K562 (cell line): ENCODE results near the gene PNPLA2. TPM values are rescaled to one million over a fixed set of nuclear protein-coding genes. Genes with fewer than 3 reads are reported as not detected.
A peak's percentile ranks its signal among the peaks of the same experiment; 100 is the strongest.

Experiments
- ATAC-seq: fragments of 200-7000 bp; cut with Tn5 transposase; 3 replicates; pipeline ENCODE4 v1.9.1; 2020; ENCODE audit warnings: moderate library complexity
- BruUV-seq: library from RNA; stranded (reverse); fragments of 400-500 nt; replicated peaks from 2 replicates; lab custom pipeline; 2021; lab: Mats Ljungman, UMichigan
- CTCF ChIA-PET: fragments of 300-600 bp; formaldehyde crosslinking; extraction: SDS; loops from one replicate; lab custom pipeline; 2021; ENCODE audit warnings: low intra/inter-chr PET ratio; lab: Yijun Ruan, JAX
- POLR2A ChIA-PET: fragments of 300-600, 350-650 bp; sonication (Branson Sonifier 250); formaldehyde crosslinking; extraction: SDS; loops from one replicate; lab custom pipeline; 2021; ENCODE audit warnings: antibody characterized with exemption, inconsistent platforms; lab: Yijun Ruan, JAX
- DNase-seq, 4 experiments: peaks; one replicate each; pipeline versions ENCODE4 v3.0.0 to v3.0.0-alpha.2; 2011 to 2018; ENCODE audit warnings: low spot score in 3 of 4, mixed read lengths in 3 of 4; ENCODE audit errors: extremely low read depth in 1 of 4
- FAIRE-seq: peaks from 2 replicates; lab custom pipeline; 2011; peaks lifted over from hg19 to GRCh38; lab: Jason Lieb, UNC
- H2AFZ ChIP-seq: 2 replicates; pipeline ENCODE4 v1.6.0; 2011; ENCODE audit warnings: low read depth, low read length, control low read depth, inconsistent platforms
- H3K27ac ChIP-seq: fragments of 200-600 bp; 3 replicates; pipeline ENCODE4 v1.8.0; 2011; ENCODE audit warnings: low read depth, mild to moderate bottlenecking, control low read depth, inconsistent platforms, low read length, moderate library complexity, mixed read lengths; ENCODE audit errors: extremely low read depth
- H3K27me3 ChIP-seq, 2 experiments: fragments of 300-600 bp in 1 of 2; 2 replicates in 1 of 2; 3 replicates in 1 of 2; pipeline versions ENCODE4 v1.6.0 to v1.8.0; 2011; ENCODE audit warnings: inconsistent platforms in 2 of 2, low read length in 2 of 2, mild to moderate bottlenecking in 1 of 2, mixed read lengths in 1 of 2, moderate library complexity in 1 of 2; ENCODE audit not compliant: control insufficient read depth in 2 of 2, insufficient read depth in 2 of 2
- H3K36me3 ChIP-seq: fragments of 300-600 bp; 3 replicates; pipeline ENCODE4 v1.8.0; 2011; ENCODE audit warnings: mild to moderate bottlenecking, low read length, inconsistent platforms; ENCODE audit not compliant: control insufficient read depth, insufficient read depth
- H3K4me1 ChIP-seq, 2 experiments: fragments of 200-600 bp in 1 of 2; replicated peaks in 1 of 2; 2 replicates in 1 of 2; 3 replicates in 1 of 2; pipeline versions ENCODE4 v1.5.1 to v1.8.0; 2011; ENCODE audit warnings: inconsistent platforms in 2 of 2, low read length in 2 of 2, mild to moderate bottlenecking in 1 of 2, mixed read lengths in 1 of 2, moderate library complexity in 1 of 2; ENCODE audit not compliant: control insufficient read depth in 2 of 2, insufficient read depth in 2 of 2
- H3K4me2 ChIP-seq: 2 replicates; pipeline ENCODE4 v1.6.1; 2011; ENCODE audit warnings: low read length, control low read depth, inconsistent platforms, mixed read lengths; ENCODE audit not compliant: insufficient read depth
- H3K4me3 ChIP-seq: fragments of 200-600 bp; sonication (generic), shearing (Covaris generic); 2 replicates; pipeline ENCODE4 v1.5.1; 2016; ENCODE audit warnings: control low read depth, inconsistent platforms
- H3K79me2 ChIP-seq: fragments of 200-600 bp; 3 replicates; pipeline ENCODE4 v1.8.0; 2011; ENCODE audit warnings: low read length, inconsistent platforms; ENCODE audit not compliant: control insufficient read depth, insufficient read depth
- H3K9ac ChIP-seq, 2 experiments: 2 replicates each; pipeline versions ENCODE4 v1.6.0 to v1.6.1; 2011; ENCODE audit warnings: low read depth in 2 of 2, low read length in 2 of 2, control low read depth in 1 of 2, inconsistent platforms in 1 of 2, mild to moderate bottlenecking in 1 of 2, mixed read lengths in 1 of 2; ENCODE audit not compliant: insufficient read depth in 1 of 2
- H3K9me1 ChIP-seq: one replicate; pipeline ENCODE4 v1.6.0; 2011; ENCODE audit warnings: inconsistent platforms, mild to moderate bottlenecking, low read length, moderate library complexity; ENCODE audit not compliant: control insufficient read depth, insufficient read depth
- H3K9me3 ChIP-seq: replicated peaks from 2 replicates; pipeline ENCODE4 v1.5.1; 2011; ENCODE audit warnings: low read depth, low read length, inconsistent platforms; ENCODE audit not compliant: control insufficient read depth, insufficient read depth
- H4K20me1 ChIP-seq: replicated peaks from 2 replicates; pipeline ENCODE4 v1.6.1; 2011; ENCODE audit warnings: low read length, inconsistent platforms, mixed read lengths; ENCODE audit not compliant: control insufficient read depth, insufficient read depth
- CREB1 ChIP-seq, 2 experiments: sonication (generic) in 1 of 2; formaldehyde crosslinking in 1 of 2; IDR thresholded peaks; 2 replicates each; pipeline versions ENCODE4 v1.6.1 to v1.8.0; 2012 to 2022; ENCODE audit warnings: inconsistent platforms in 1 of 2, mild to moderate bottlenecking in 1 of 2, missing genetic modification reagents in 1 of 2, moderate library complexity in 1 of 2
- MED1 ChIP-seq: sonication (generic); formaldehyde crosslinking; IDR thresholded peaks from 2 replicates; pipeline ENCODE4 v1.8.1; 2023; ENCODE audit warnings: missing genetic modification reagents, borderline replicate concordance
- NR2F6 ChIP-seq: fragments of 450-650 bp; formaldehyde crosslinking; IDR thresholded peaks from 2 replicates; pipeline ENCODE4 v1.4.0; 2020; ENCODE audit warnings: mild to moderate bottlenecking
- RBM15 ChIP-seq: fragments of 200-400 bp; formaldehyde crosslinking; IDR thresholded peaks from 2 replicates; pipeline ENCODE4 v1.6.1; 2018; ENCODE audit warnings: mild to moderate bottlenecking, low read length, moderate library complexity; ENCODE audit not compliant: insufficient read depth
- STAG1 ChIP-seq: sonication (generic); formaldehyde crosslinking; IDR thresholded peaks from 2 replicates; pipeline ENCODE4 v1.5.0; 2020; ENCODE audit warnings: missing genetic modification reagents, borderline replicate concordance
- ZC3H4 ChIP-seq: sonication (generic); formaldehyde crosslinking; IDR thresholded peaks from 2 replicates; pipeline ENCODE4 v1.9.0; 2021; ENCODE audit warnings: missing genetic modification reagents, borderline replicate concordance
- ZNF263 ChIP-seq: sonication (generic); formaldehyde crosslinking; IDR thresholded peaks from 2 replicates; pipeline ENCODE4 v1.8.0; 2022; ENCODE audit warnings: mild to moderate bottlenecking, missing genetic modification reagents, borderline replicate concordance
- WGBS: fragments of 100-300 bp; shearing (Covaris generic); methylation state at CpG from one replicate; pipeline ENCODE4 v1.1.6; 2016; ENCODE audit warnings: low coverage, mixed read lengths; ENCODE audit not compliant: insufficient coverage; ENCODE audit errors: missing lambda C conversion rate; 5-methylcytosine and 5-hydroxymethylcytosine counted together
- in situ Hi-C: fragments of 300-500 bp; cut with MboI; formaldehyde crosslinking; loops from 4 replicates; pipeline ENCODE4 v1.15.0; 2018; ENCODE audit warnings: inconsistent platforms, mixed read lengths
- intact Hi-C: fragments of 100-400 bp; cut with micrococcal nuclease; formaldehyde crosslinking; loops from 2 replicates; pipeline ENCODE4 v1.14.2; 2022
- polyA plus RNA-seq, 8 experiments: library from polyadenylated mRNA; depleted of rRNA in 4 of 8; stranded (reverse) in 5 of 8; unstranded in 3 of 8; fragments of >200 nt; fragmentation: Nextera tagmentation in 2 of 8; fragmentation: Illumina TruSeq in 1 of 8; extraction: Ambion mirVana in 2 of 8; extraction: Trizol in 1 of 8; gene quantifications; 2 replicates each; pipeline versions ENCODE4 v1.2.1 to v1.2.3, GENCODE V29; 2011 to 2014; ENCODE audit warnings: inconsistent platforms in 1 of 8, missing spikeins in 1 of 8
- total RNA-seq, 7 experiments: library from RNA; depleted of rRNA in 6 of 7; stranded (reverse); fragments of >200 nt in 6 of 7; fragmentation: Illumina TruSeq in 2 of 7; extraction: Trizol in 2 of 7; gene quantifications; 2 replicates each; pipeline versions ENCODE4 v1.2.1 to v1.2.3, GENCODE V29; 2011 to 2021; ENCODE audit warnings: low replicate concordance in 1 of 7
- TF ChIP-seq, protein P1 (sequence below), 3 experiments: fragments of 200-800 bp in 1 of 3; sonication (Bioruptor generic) in 1 of 3; sonication (generic) in 1 of 3; formaldehyde crosslinking in 1 of 3; IDR thresholded peaks; 2 replicates each; pipeline versions ENCODE4 v1.6.1 to v1.8.0; 2016 to 2022; ENCODE audit warnings: mild to moderate bottlenecking in 2 of 3, missing compliant biosample characterization in 2 of 3, missing genetic modification characterization in 2 of 3, missing genetic modification reagents in 1 of 3
- TF ChIP-seq, protein P2 (sequence below): sonication (generic); formaldehyde crosslinking; IDR thresholded peaks from 2 replicates; pipeline ENCODE4 v1.8.1; 2023; ENCODE audit warnings: mild to moderate bottlenecking, missing genetic modification reagents

Gene PNPLA2
- total and polyA plus RNA-seq, 9 of the 15 experiments (the other 6 are each of a cell fraction or from before 2014, with no cell fraction given) = 0.39 to 87.1 (median 8.4) TPM

DNA sequence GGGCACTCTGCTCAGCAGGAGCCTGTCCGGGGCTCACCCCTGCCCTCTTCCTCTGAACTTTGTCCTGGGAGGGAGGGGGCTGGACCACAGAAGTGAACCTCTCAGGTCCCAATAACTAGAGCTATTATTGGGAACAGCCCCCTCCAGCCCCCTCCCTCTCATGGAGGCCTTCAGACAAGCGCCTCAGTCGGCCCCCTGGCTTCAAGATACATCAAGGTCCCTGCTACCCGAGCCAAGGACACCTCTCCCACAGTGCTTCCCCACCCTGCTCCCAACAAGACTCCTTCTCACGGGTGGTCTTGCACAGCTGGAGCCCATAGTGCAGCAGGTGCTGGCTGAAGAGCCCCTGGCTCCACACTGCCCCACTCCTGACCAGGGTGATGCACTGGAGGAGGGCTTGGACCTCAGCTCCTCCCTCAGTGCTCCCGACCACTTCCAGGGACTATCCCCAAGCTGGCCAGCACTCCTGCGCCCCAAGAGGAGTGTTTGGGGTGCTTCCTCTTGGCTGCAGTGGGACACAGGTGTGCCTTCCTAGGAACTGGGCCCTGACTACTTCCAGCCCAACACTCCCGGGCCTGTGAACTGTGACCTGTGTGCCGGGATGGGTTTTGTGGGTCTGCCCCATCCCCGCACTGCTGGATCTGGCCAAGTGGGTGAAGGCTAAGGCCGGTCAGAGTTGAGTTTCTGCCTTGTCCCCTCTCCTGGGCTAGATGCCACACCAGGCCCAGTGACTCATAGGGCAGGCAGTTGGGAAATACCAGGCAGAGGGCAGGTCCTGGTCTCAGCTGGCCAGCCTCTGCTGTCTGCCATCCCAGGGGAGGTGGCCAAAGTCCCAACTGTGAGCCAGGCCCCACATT, 2.2 kb downstream of the PNPLA2 start:
- Histone ChIP-seq H3K27ac (peak overlapping the region; percentile 92; the same call in 2 of the 3 replicates), H3K4me1 (peaks cover 15 to 79% of the 10 kb centered on the region in 2 experiments; a peak in 4 of 5 replicates)
- no TSS peak for BruUV-seq
- TF ChIP-seq ZNF263 (CRISPR knock-in tag) = peak; percentile 51; the same call in 1 of the 2 replicates
- TF ChIP-seq, protein P1, sequence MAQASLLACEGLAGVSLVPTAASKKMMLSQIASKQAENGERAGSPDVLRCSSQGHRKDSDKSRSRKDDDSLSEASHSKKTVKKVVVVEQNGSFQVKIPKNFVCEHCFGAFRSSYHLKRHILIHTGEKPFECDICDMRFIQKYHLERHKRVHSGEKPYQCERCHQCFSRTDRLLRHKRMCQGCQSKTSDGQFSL (CRISPR knock-in tag; IDR thresholded peaks at IDR 0.05) = peak; percentile 59; the same call in 1 of the 2 replicates
- TF ChIP-seq, protein P1 (tag; IDR thresholded peaks at IDR 0.05) = no peak
- TF ChIP-seq MED1 (CRISPR knock-in tag) = 0 out of 2 replicates have a peak, but pooled peaks have one; percentile 50
- no peak for TF ChIP-seq NR2F6 (CRISPR knock-in tag)
- 0 out of 2 replicates have a peak, but pooled peaks have one; percentile 6 for TF ChIP-seq STAG1 (CRISPR knock-in tag)
- TF ChIP-seq RBM15 = no peak
- TF ChIP-seq CREB1 (IDR thresholded peaks at IDR 0.05) = no peak
- 0 out of 2 replicates have a peak, but pooled peaks have one; percentile 7 for TF ChIP-seq CREB1 (CRISPR knock-in tag; IDR thresholded peaks at IDR 0.05)
- TF ChIP-seq, protein P2, sequence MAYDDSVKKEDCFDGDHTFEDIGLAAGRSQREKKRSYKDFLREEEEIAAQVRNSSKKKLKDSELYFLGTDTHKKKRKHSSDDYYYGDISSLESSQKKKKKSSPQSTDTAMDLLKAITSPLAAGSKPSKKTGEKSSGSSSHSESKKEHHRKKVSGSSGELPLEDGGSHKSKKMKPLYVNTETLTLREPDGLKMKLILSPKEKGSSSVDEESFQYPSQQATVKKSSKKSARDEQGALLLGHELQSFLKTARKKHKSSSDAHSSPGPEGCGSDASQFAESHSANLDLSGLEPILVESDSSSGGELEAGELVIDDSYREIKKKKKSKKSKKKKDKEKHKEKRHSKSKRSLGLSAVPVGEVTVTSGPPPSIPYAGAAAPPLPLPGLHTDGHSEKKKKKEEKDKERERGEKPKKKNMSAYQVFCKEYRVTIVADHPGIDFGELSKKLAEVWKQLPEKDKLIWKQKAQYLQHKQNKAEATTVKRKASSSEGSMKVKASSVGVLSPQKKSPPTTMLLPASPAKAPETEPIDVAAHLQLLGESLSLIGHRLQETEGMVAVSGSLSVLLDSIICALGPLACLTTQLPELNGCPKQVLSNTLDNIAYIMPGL (CRISPR knock-in tag) = 0 out of 2 replicates have a peak, but pooled peaks have one; percentile 28
- TF ChIP-seq ZC3H4 (CRISPR knock-in tag) = 0 out of 2 replicates have a peak, but pooled peaks have one; percentile 30
- TF ChIP-seq, all 486 proteins: peak for 7
- CTCF ChIA-PET = no interaction called here
- no peak for DNase-seq
- 78% methylated on average over 8 of the region's 11 CpGs for WGBS
- peaks cover 13% of the 10 kb centered on the region for H4K20me1 ChIP-seq
- H3K9me1 ChIP-seq = peaks cover 6% of the 10 kb centered on the region
- peak overlapping the region; percentile 87 to 100; a peak in 3 of 4 replicates for H3K9ac ChIP-seq
- H3K27me3 ChIP-seq = no peaks in the 10 kb centered on the region
- no peaks in the 10 kb centered on the region for H3K9me3 ChIP-seq
- H3K36me3 ChIP-seq = peaks cover 38% of the 10 kb centered on the region; the same call in 1 of the 3 replicates
- H3K4me3 ChIP-seq = peak overlapping the region; percentile 89
- in situ Hi-C loops = no loop called here
- no peak for ATAC-seq
- H3K79me2 ChIP-seq = peaks cover 25% of the 10 kb centered on the region
- POLR2A ChIA-PET = interaction anchor here (0.6 to 5.2 kb wide), 14 partner anchors 8 to 179 kb away, joined by 3 to 36 read pairs (median 8); partner anchors contain the start of genes CD151, POLR2L, RPLP2 and TSPAN4
- intact Hi-C loops = no loop called here
- no peak for FAIRE-seq
- no peak overlapping the region for H2AFZ ChIP-seq
- peak overlapping the region; percentile 86 for H3K4me2 ChIP-seq
